ENCODE data around the gene DLGAP1. TPM values are rescaled to one million over a fixed set of nuclear protein-coding genes. Genes with fewer than 3 reads are reported as not detected.
A peak's percentile ranks its signal among the peaks of the same experiment; 100 is the strongest.

DLGAP1 gene
- total RNA-seq, 1 donor from 2014 or later = 3.7 TPM

DNA sequence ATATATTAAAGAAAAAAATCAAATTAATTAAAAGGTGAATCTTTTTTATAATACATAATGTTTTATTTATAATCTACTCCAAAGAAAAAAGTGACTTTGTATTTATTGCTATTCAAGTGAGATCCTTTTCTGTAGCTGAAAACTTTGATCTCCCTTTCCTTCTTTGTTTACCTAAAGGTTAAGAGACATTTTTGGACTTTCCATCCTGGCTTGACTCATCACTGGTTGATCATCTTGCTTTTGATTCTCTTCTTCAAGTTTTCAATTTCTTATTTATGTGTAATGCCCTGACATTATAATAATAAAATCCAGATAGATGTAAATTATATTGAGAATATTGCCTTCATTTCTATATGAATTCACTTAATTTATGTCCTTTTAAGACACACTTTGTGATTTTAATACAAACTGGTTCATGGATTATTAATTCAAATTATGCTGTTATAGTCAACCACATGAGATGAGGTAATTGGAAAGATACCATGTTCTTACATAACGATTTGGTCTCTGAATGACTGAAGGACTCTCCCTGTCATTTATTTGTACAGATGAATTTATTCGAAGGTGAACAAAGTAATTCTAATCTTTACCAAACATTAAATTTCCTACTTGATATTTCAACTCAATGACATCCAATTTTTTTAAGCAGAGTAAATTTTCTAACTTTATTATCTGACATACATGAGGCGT lies 820.7 kb downstream of the DLGAP1 start:
- no peaks in the 10 kb centered on the region for H3K4me1 Mint-ChIP-seq (ENCODE audit: unreplicated experiment)
- no peak overlapping the region for H3K4me3 Mint-ChIP-seq
- H3K27ac Mint-ChIP-seq = no peak overlapping the region
- TF ChIP-seq, protein P1, sequence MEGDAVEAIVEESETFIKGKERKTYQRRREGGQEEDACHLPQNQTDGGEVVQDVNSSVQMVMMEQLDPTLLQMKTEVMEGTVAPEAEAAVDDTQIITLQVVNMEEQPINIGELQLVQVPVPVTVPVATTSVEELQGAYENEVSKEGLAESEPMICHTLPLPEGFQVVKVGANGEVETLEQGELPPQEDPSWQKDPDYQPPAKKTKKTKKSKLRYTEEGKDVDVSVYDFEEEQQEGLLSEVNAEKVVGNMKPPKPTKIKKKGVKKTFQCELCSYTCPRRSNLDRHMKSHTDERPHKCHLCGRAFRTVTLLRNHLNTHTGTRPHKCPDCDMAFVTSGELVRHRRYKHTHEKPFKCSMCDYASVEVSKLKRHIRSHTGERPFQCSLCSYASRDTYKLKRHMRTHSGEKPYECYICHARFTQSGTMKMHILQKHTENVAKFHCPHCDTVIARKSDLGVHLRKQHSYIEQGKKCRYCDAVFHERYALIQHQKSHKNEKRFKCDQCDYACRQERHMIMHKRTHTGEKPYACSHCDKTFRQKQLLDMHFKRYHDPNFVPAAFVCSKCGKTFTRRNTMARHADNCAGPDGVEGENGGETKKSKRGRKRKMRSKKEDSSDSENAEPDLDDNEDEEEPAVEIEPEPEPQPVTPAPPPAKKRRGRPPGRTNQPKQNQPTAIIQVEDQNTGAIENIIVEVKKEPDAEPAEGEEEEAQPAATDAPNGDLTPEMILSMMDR (conservative IDR thresholded peaks at IDR 0.05) = no peak
- no peaks in the 10 kb centered on the region for H3K36me3 Mint-ChIP-seq
- DNase-seq (ENCODE audit: extremely low spot score, unreplicated experiment) = no peak
- peaks cover 8% of the 10 kb centered on the region for H3K9me3 Mint-ChIP-seq
- no peaks in the 10 kb centered on the region for H3K27me3 Mint-ChIP-seq

GRCh38 chr18:3631887-3632286 lies 823.2 kb downstream of the DLGAP1 start:
- Mint-ChIP-seq H3K4me3 (no peak overlapping the region), H3K36me3 (no peaks in the 10 kb centered on the region), H3K27me3 (no peaks in the 10 kb centered on the region), H3K9me3 (peaks cover 8% of the 10 kb centered on the region), H3K27ac (no peak overlapping the region), H3K4me1 (ENCODE audit: unreplicated experiment) (peaks cover 3% of the 10 kb centered on the region)
- TF ChIP-seq, protein P1 (conservative IDR thresholded peaks at IDR 0.05) = no peak
- DNase-seq (ENCODE audit: extremely low spot score, unreplicated experiment) = no peak

GRCh38 chr18:3626929-3627458 lies 828.1 kb downstream of the DLGAP1 start:
- H3K36me3 Mint-ChIP-seq = no peaks in the 10 kb centered on the region
- H3K4me3 Mint-ChIP-seq = no peak overlapping the region
- H3K27me3 Mint-ChIP-seq = no peaks in the 10 kb centered on the region
- TF ChIP-seq, protein P1 (conservative IDR thresholded peaks at IDR 0.05) = no peak
- peaks cover 29% of the 10 kb centered on the region for H3K4me1 Mint-ChIP-seq (ENCODE audit: unreplicated experiment)
- H3K9me3 Mint-ChIP-seq = no peaks in the 10 kb centered on the region
- peak overlapping the region; percentile 59 for H3K27ac Mint-ChIP-seq
- no peak for DNase-seq (ENCODE audit: extremely low spot score, unreplicated experiment)

- Mint-ChIP-seq H3K9me3 (no peaks in the 10 kb centered on the region), H3K36me3 (no peaks in the 10 kb centered on the region), H3K27ac (peak overlapping the region; percentile 98), H3K27me3 (no peaks in the 10 kb centered on the region), H3K4me1 (ENCODE audit: unreplicated experiment) (peaks cover 29% of the 10 kb centered on the region), H3K4me3 (no peak overlapping the region)
- TF ChIP-seq, protein P1 (conservative IDR thresholded peaks at IDR 0.05) = no peak
- DNase-seq (ENCODE audit: extremely low spot score, unreplicated experiment) = no peak
Measured at GRCh38 chr18:3625742-3626091, 829.4 kb downstream of the DLGAP1 start.

DNA sequence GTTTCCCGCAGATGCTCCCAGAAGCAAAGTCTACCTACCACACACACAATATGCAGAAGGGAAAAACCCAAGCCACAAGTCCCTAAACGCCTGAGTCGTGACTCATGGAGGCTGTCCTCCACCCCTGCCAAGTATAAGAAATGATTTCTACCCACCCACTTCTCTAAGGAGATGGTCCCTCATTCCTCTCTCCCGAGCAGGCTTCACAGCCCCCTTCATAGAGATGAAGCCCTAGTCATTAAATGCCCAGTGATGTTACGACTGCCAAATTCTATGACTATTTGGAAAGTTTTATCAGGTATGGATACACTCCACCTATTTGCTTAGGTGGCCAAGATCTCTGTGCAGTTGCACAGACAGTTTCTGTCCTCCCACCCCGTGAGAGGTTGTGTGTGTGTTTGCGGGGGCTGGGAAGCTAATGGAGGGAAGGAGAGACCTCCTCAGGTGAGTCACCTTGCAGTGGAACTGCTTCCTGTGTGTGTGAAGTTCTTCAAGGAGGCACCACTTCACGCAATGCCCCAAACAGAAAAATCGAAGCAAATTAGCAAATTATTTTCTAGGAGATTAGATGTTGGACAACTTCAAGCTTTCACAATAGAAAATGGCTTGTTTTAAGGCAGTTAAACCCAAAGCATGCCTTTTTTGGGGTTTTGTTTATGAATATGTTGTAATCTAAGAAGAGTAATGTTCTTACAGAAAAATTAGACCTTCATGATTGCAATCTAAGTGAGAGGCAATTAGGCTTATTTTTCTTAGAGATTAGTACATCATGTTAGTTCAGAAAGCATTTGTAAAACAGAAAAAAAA lies 830.0 kb downstream of the DLGAP1 start:
- DNase-seq (ENCODE audit: extremely low spot score, unreplicated experiment) = no peak
- Mint-ChIP-seq H3K4me3 (peak overlapping the region; percentile 83), H3K36me3 (no peaks in the 10 kb centered on the region), H3K4me1 (ENCODE audit: unreplicated experiment) (peaks cover 29% of the 10 kb centered on the region), H3K9me3 (no peaks in the 10 kb centered on the region), H3K27ac (peak overlapping the region; percentile 98), H3K27me3 (no peaks in the 10 kb centered on the region)
- TF ChIP-seq, protein P1 (conservative IDR thresholded peaks at IDR 0.05) = no peak

All from type B pancreatic cell (in vitro differentiated cells).